GM12865 (cell line): ENCODE measurements around the gene DENND1A.

Source experiments
- DNase-seq: peaks from one replicate; pipeline ENCODE4 v3.0.0; 2010; ENCODE audit warnings: low read depth
- H3K4me3 ChIP-seq: 2 replicates; pipeline ENCODE4 v1.5.1; 2011; ENCODE audit warnings: mild to moderate bottlenecking, low read depth, low read length, control low read depth
- TF ChIP-seq, protein P1 (sequence below): IDR thresholded peaks from 2 replicates; pipeline ENCODE4 v1.5.1; 2011; ENCODE audit warnings: low read length, control low read depth, low read depth, inconsistent platforms; ENCODE audit not compliant: insufficient read depth; ENCODE audit errors: missing control alignments

DENND1A gene

GRCh38 chr9:123659358-123659757 is 270.6 kb downstream of the DENND1A start:
- H3K4me3 ChIP-seq: no peak overlapping the region
- DNase-seq: no peak
- TF ChIP-seq, protein P1, sequence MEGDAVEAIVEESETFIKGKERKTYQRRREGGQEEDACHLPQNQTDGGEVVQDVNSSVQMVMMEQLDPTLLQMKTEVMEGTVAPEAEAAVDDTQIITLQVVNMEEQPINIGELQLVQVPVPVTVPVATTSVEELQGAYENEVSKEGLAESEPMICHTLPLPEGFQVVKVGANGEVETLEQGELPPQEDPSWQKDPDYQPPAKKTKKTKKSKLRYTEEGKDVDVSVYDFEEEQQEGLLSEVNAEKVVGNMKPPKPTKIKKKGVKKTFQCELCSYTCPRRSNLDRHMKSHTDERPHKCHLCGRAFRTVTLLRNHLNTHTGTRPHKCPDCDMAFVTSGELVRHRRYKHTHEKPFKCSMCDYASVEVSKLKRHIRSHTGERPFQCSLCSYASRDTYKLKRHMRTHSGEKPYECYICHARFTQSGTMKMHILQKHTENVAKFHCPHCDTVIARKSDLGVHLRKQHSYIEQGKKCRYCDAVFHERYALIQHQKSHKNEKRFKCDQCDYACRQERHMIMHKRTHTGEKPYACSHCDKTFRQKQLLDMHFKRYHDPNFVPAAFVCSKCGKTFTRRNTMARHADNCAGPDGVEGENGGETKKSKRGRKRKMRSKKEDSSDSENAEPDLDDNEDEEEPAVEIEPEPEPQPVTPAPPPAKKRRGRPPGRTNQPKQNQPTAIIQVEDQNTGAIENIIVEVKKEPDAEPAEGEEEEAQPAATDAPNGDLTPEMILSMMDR: no peak

GRCh38 chr9:123658792-123659191 is 271.1 kb downstream of the DENND1A start:
- no peak overlapping the region for H3K4me3 ChIP-seq
- peak; percentile 67 for DNase-seq
- TF ChIP-seq, protein P1: no peak

- no peak overlapping the region for H3K4me3 ChIP-seq
- DNase-seq: no peak
- TF ChIP-seq, protein P1: no peak
These were observed 272.0 kb downstream of the DENND1A start for GRCh38 chr9:123657941-123658340.

DNA sequence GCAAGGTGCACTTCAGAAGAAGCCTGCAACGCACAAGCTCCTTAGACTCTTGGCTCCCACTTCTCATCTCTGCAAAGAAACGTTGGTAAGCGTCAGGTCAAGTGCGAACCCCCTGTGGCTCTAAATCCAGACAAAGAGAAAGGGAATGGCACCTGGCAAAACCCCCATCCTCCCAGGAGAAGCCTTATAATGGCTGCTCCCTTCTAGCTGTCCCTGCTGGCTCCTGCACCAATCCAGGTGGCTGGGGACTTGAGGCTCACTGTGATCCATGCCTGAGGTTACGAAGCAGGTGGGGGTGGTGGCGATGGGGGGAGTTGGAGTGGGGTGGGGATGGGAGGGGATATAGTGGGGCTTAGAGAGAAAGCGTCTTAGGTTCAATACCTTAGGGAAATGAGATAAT is 272.8 kb downstream of the DENND1A start:
- H3K4me3 ChIP-seq: no peak overlapping the region
- TF ChIP-seq, protein P1: no peak
- no peak for DNase-seq

DNA sequence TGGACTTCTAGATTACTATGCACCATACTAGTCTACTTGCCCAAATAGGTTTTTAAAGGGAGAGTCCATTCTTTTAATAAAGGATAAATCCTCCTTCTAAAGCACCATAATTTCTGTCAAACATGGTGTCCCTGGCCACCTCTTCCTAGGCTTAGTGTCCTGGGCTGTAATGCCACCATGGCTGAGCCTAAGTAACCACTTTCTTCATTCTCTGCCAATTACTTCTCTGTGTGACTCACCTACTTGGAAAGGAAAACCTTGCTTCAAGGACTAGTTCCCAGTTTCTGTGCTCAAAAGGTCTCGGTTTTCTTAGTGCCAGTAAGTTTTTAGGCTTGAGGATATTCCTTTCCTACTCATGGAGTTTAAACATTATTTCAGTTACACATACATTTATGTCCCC is 273.4 kb downstream of the DENND1A start:
- H3K4me3 ChIP-seq: no peak overlapping the region
- DNase-seq: no peak
- TF ChIP-seq, protein P1: no peak

GRCh38 chr9:123655681-123656423 is 274.1 kb downstream of the DENND1A start:
- no peak for DNase-seq
- H3K4me3 ChIP-seq: no peak overlapping the region
- TF ChIP-seq, protein P1: no peak
